Lung microvascular endothelial cell (primary cell): ENCODE results near the gene BAG5. TPM values are rescaled to one million over a fixed set of nuclear protein-coding genes. Genes with fewer than 3 reads are reported as not detected.
A peak's percentile ranks its signal among the peaks of the same experiment; 100 is the strongest.
"Not testable (repeated sequence)": the region's sequence is repeated elsewhere in the genome, so short reads cannot be mapped to it uniquely, and the experiment has no call there.

ENCODE experiments used
- DNase-seq, 2 donors: peaks; one replicate each; pipeline versions ENCODE4 v3.0.0 to v3.0.0-alpha.2; 2010; ENCODE audit warnings: low read depth in 2 of 2
- total RNA-seq: library from RNA; depleted of rRNA; stranded (reverse); fragments of >200 nt; gene quantifications from 2 replicates; pipeline ENCODE4 v1.2.1, GENCODE V29; 2014

The BAG5 gene
- total RNA-seq, 1 donor from 2014 or later = 25.4 TPM

GRCh38 chr14:103524002-103524935 is 38.2 kb downstream of the BAG5 start:
- DNase-seq = no peak

GRCh38 chr14:103523575-103523954 is 38.9 kb downstream of the BAG5 start:
- DNase-seq = no peak

- DNase-seq = peak; percentile 43 to 69
These were observed 39.5 kb downstream of the BAG5 start, which contains the start of gene CKB for GRCh38 chr14:103522649-103523574. CKB (minus strand) TSS chr14:103522830; CDS start chr14:103522493, 337 bp downstream.

- no peak for DNase-seq
These were observed 40.4 kb downstream of the BAG5 start for GRCh38 chr14:103521951-103522563.

- DNase-seq = no peak
These were observed 41.0 kb downstream of the BAG5 start for GRCh38 chr14:103521438-103521950.

- DNase-seq = peak; percentile 45 to 67
These were observed 41.6 kb downstream of the BAG5 start for GRCh38 chr14:103520657-103521437.

- no peak for DNase-seq
These were observed 42.2 kb downstream of the BAG5 start for GRCh38 chr14:103520269-103520656.

- DNase-seq = no peak
These were observed 42.6 kb downstream of the BAG5 start for GRCh38 chr14:103519837-103520212.

- DNase-seq = no peak
These were observed 43.2 kb downstream of the BAG5 start for GRCh38 chr14:103519043-103519836.

- DNase-seq = peak; percentile 41 to 59
These were observed 43.9 kb downstream of the BAG5 start for GRCh38 chr14:103518422-103519042.

GRCh38 chr14:103517721-103518421 is 44.6 kb downstream of the BAG5 start:
- DNase-seq = no peak

GRCh38 chr14:103517174-103517566 is 45.3 kb downstream of the BAG5 start:
- DNase-seq = no peak

- DNase-seq = no peak
These were observed 45.9 kb downstream of the BAG5 start for GRCh38 chr14:103516426-103517173.

- DNase-seq = no peak
These were observed 47.6 kb downstream of the BAG5 start for GRCh38 chr14:103514596-103515421.

GRCh38 chr14:103512701-103513611 is 49.5 kb downstream of the BAG5 start:
- peak in 1 of 2 donors; percentile 37 for DNase-seq

- not testable (repeated sequence) for DNase-seq
These were observed 50.3 kb downstream of the BAG5 start for GRCh38 chr14:103512180-103512579.
